HG02840 (cell line): Measurements from ENCODE around the gene GBX1.

Experiments used
- ATAC-seq: cut with Tn5 transposase; IDR thresholded peaks from one replicate; pipeline ENCODE4 v1.9.1; 2021; ENCODE audit warnings: mild to moderate bottlenecking, moderate library complexity, moderate number of reproducible peaks; ENCODE audit not compliant: unreplicated experiment, low FRiP score

The GBX1 gene

DNA sequence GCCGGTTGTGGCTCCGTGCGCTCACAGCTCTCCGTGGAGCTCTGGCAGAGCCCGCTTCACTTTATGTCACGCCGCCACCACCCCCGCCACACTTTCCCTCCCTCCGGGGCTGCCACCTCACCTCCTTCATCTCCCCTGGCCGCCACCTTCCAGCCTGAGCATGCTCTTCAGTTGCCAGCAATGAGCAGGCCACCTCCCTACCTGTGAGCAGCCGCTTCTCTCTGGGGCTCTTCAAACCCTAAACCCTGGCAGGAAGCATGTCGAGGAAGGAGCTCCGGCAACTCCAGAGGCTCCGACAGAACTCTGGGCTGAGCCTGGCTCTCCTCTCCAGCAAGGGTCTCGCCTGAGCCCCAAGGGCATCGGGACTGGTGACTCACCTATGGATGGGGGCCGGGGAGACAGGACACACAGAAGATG, 36.7 kb downstream of the GBX1 start:
- no peak for ATAC-seq

DNA sequence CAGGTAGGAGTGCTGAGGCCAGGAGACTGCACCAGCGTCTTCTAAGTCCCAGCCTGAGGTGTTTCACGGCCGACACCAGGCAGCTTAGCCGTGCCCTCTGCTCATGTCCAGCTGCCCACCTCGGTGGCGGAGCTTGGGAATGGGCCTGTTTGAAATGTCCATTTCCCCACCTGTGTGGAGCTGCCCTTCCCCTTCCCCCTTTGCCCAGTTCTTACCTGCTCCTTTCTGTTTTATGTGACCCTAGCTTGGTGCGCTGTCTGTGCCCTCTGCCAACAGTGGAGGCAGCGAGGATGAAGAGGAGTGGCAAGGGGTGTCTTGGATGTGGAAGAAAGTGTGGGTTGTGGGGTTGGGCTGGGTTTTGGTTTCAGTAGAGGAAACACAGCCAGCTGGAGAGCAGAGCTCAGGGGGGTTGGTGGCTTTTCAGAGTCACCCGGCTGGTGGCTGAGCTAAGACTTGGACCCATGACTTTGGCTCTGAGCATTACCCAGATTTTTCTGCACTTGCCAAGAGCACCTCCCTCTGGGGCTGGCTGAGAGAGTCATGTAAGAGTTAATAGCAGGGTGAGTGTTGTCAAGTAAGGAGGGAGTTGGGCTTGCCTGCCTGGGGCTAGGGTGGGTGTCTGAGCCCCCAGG, 37.4 kb downstream of the GBX1 start:
- no peak for ATAC-seq

DNA sequence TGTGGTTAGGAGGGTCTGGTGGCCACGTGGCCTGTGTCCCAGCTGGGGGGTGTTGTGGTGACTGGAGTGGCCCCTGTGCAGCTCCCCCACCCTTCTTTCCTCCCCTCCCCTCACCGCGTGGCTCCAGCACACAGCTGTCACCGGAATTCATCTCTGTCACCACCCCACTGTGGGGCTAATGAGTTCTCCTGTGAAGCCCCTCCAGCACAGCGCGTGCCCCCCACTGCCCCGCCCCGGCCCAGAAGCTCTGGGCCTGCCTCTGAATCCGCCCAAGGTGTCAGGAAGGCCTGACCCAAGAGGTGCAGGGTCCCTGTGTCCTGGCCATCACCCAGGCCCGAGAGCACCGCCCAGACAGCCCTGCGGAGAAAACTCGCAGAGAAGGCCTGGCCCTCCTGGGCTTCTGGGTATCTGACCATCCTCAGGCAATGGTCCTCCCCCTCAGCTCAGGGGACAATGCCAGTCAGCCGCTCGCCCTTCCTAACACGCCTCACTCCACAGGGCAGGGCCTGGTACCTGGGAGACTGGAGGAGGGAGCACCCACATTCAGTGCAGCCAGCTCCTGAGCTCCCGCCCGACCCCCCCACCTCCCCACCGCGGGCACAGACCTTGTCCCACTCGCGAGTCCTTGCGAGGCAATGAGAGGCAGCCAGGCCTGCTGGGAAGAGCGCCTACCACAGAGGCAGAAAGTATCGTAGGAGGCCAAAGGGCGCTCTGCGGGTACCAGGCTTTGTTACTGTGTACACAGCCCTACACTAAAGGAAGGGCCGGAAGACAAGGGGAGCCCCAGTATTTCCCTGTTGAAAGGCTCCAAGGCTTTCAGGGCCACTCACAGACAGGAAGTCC, 38.2 kb downstream of the GBX1 start:
- ATAC-seq = no peak

DNA sequence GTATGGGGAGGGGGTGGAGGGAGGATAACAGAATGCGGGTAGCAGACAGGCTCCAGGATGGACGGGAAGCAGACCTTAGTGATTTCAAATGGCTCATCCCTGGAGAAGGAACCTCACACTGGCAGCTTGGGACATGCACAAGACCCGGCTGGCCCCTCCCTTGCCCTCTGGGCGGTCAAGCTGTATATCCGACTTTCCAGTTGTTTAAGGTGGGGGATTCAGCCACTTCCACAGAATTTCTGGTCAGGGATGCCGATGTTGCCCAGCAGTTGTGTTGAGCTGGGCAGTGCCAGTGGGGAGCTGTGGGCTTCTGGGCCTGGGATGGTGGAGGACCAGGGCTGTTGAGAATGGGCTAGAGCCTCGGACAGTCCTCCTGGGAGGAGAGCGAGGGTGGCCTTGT, 38.8 kb downstream of the GBX1 start:
- no peak for ATAC-seq

DNA sequence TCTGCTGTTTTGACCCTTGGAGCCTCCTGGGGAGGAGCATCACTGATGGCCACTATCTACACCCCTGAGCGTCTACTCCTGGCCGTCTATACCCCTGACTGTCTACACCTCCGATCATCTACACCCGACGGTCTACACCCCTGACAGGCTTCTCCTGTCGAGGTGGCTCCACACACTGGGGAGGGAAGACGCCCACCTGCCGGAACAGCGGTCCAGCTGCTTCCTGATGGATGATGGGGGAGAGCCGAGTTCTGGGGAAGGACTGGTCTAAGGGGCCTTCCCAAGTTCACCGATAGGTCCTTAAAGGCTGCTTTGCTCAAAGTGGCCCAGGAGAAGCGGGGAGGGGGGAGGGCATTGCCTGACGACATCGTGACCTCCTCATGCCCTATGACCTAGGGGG, 39.4 kb downstream of the GBX1 start:
- no peak for ATAC-seq

DNA sequence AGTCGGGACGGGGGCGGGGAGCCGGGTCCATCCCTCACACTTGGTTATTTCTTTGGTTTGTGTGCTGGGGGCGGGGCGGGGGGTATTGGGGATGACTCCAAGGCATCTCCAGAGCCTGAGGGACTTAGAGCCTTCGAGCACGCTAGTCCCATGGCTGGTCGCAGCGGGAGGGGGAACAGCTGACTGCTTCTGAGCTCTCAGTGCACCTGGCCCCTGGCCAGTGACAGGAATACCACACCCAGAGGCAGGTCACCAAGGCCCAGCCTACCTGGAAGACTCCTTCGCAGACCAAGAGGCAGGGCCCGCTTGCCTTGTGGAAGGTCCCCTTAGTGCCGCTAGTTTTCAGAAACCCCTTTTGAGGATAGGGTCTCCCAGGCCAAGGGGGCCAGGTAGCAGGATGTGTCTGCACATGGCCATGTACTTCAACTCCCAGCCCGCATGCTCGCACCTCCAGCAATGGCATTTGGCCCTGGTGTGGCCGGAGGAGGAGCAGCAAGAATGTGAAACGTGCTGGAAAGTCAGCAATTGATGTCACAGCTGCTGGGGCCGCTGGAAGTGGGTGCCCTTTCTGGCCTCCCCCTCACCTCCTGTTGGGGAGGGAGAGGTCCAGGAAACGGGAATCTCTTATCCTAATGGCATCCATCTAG, 40.9 kb downstream of the GBX1 start:
- no peak for ATAC-seq

DNA sequence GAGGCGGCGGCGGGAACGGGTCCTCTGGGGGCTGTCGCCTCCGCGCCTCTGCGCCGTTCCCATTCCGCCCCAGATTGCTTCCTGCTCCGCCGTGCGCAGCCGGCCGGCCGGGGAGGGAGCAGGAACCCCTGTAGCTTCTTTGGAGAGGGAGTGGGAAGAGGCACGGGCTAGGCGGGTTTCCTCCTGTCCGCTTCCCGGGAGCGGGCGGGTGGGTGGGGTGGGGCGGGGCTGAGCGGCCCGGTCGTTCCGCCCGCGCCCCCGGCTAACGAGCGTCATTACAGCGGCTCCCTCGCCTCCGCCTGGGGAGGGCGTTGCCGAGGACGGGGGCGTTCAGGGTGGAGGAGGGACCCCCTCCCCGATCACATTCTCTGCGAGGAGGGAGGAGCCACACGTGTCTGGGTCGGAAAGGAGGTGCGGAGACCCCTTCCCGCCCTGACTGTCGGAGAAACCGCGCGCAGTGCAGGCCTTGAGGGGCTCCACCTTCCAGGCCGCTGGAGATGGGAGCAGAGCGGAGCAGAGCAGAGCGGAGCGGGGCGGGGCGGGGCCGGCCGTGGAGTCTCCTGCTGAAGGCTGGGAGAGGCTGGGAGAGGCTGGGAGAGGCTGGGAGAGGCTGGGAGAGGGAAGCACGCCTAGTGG, 41.5 kb downstream of the GBX1 start:
- no peak for ATAC-seq

DNA sequence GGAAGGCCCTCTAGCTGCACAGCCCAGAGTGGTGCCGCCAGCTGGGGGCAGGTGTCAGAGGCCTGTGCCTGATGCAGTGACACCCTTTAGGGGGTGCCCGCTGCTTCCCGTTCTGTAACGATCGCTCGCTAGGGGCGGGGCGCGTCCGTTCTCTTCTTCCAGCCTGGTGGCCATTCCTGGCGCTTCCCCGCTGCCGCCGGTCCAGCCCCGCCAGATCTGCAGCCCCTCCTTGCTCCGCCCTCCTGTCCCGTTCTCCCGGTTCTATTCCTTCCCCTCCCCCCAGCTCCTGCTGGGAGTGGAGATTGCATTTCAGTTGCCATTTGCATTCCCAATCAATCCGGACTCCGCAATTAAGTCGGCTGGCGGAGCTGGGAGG, 42.0 kb downstream of the GBX1 start:
- no peak for ATAC-seq

DNA sequence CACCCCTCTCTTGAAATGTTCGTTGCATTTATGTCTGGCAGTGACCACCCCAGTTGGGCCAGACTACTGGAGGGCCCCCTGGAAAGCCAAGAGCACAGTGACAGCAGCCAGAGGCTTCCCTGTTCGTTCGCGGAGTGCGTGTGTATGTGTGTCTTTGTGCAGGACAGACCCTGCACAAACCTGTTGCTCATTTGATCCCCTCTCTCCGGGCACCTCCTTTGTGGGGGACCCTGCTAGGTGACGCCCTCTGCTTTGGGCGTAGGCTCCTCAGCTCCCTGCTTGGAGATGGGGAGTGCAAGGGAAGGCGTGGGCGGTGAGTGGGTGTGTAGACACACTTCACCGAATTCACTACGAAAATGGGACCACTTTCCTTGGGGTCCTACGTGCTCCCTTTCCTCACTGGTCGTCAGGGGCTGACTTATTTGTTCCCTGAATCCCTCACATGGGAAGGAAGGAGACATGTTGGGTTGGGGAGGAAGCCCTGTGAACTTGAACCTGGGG, 42.5 kb downstream of the GBX1 start:
- no peak for ATAC-seq

DNA sequence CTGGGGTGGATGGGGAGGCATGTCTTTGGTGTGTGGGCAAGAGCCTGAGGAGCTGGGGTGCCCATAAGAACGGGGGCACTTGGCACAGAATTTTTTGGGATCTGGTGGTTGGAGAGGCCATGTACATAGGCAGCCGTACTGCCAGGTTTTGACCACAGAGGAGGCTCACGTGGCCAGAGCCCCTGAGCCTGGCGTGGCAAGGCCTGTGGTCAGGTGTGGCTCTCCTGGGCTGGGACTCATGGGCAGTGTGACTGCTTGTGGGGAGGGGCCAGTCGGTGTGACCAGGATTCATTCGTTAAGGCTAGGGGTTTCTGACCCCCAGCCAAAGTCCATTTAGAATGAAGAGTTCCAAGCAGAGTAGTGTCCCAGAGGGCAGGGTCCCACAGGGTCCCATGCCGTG, 43.0 kb downstream of the GBX1 start:
- ATAC-seq = no peak

DNA sequence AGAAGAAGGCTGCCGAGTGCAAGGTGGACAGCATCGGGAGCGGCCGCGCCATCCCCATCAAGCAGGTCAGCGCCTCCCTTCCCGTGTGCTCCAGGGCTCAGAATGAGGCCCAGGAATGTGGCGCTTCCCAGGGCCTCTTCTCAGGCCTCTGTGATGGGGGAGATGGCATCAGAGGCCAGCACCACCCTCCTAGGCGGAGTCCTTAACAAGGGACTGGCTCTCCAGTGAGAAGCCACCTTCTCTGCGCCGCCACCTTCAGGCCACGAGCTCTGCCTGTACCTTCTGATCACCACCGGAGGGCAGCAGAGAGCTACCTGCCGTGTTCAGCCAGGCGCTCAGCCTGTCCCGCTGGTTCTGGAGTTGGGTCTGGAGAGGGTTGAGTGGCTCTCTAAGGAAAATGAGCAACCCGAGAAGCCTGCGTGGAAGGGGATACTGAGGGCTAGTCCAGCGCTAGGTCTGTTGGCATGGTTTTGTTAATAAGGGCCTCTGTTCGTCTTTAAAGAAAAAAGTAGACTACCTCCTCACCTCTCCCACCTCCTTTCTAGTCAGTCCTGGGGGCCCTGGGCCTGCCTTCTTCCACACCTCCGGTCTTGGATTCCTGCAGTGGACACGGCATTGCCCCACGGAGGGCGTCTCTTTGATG, 43.6 kb downstream of the GBX1 start:
- peak; percentile 70 for ATAC-seq

DNA sequence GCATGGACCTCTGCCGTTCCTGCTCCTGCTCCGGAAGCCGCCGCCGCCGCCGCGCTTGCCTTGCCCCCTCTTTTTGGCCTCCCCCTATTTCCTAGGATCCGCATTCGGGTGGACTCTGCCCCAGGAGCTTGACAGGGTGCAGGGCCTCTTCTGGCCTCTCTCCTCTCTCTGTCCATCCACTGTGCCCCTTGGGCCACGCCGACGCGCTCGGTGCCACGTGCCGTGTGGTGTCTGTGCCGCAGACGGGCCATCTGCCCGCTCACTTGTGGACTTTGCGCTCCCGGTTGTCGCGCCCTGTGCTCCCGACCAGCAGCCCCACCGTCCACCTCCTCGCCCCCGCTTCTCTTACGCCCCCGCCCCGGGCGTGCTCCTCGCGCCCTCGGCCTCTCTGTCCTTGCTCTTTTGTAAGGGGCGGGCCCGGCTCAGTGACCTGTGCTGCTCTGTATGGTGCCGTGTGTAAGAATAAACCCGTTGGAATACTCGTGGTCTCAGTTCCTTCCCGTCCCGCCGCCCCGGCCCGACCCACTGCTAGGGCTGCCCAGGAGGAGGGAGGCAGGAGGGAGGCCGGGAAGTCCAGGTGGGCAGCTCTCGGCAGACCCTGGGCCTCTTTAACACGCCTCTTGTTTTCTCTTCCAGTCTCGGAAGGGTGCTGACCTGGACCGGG, 44.2 kb downstream of the GBX1 start:
- no peak for ATAC-seq

DNA sequence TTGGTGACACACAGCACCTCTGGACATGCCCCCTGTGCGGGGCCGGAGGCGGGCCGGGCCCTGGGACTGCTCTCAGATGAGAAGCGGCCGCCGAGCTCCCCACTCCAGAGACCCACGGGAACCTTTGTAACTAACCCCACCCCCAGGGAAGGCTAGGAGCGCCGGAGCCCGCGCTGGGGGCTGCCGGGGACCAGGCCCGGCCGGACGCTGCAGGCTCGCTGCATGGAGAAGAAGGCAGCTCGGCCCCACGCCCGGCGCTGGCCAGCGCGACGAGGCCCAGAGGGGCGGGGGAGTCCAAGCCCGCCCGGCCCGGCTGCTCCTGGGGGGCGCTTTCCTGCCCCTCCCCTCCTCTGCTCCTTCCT, 44.7 kb downstream of the GBX1 start:
- ATAC-seq = no peak

DNA sequence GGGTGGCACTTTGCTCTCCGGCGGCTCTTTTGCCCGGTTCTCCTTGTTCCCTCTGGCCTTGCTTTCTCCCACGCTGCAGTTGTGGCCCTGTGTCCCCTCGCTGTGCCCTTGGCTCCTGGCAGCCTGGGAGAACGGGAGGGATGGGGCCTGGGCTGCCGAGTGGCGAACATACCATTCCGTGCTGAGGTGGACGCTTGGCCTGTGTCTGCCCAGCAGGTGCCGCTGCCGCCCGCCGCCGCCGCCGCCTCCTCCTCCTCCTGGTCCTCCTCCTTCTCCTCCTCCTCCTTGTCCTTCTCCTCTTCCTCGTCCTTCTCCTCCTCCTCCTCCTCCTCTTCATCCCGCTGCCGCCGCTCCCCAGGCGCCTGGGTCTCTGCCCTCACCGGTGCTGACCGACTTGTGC, 45.2 kb downstream of the GBX1 start:
- no peak for ATAC-seq

DNA sequence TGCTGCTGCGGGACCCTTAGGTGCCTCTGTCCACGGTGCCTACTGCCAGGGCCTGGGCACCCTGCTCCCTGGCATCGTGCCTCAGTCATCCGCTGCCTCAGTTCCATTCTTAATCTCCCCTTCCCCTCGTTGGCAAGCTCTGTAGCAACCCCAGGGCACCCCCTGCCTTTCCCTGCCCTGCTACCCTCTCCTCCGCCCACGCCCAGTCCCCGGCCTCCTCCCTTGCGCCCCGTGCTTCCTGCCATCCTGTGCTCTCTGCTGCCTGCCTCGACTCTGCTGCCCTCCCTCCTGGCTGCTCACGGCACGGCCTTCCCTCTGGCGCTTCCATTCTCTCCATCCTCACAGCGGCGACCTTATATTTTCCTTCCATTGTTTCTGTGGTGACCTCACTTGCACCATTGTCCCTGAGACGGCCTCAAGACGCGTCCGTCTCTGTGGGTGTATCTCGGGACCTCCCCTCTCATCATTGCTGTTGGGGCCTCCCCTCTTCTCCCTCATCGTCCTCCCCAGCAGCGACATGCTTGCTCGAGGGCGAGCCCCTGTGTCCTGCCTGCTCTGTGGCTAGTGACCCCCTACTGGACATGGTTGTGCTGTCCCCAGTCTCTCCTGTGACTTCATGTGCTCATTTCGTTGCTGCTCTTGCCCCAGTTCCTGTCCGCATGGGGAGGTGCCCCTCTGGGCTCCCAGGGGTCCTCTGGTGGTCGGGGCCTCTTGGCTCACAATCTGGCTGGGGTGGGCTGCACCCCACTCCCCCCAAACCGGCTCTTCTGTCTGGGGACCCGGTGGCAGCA, 45.9 kb downstream of the GBX1 start:
- ATAC-seq = no peak

DNA sequence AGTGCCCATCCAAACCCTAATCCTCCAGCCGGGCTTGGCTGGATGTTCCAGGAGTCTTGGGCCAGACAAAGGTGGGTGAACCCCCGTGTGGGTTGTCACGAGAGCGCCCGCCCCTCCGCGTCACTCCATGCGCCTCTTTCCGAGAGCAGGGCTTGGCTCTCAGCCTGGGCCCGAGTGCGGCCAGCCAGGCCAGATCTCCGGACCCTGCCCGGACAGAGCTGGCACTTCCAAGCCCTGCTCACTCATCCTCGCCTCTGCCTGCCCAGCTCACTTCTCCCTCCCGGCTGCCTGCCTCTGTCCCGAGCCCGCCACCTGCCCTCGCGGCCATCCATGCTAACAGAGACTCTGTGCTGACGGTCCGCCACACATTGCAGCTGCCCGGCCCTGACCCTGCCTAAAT, 46.6 kb downstream of the GBX1 start:
- ATAC-seq = no peak

DNA sequence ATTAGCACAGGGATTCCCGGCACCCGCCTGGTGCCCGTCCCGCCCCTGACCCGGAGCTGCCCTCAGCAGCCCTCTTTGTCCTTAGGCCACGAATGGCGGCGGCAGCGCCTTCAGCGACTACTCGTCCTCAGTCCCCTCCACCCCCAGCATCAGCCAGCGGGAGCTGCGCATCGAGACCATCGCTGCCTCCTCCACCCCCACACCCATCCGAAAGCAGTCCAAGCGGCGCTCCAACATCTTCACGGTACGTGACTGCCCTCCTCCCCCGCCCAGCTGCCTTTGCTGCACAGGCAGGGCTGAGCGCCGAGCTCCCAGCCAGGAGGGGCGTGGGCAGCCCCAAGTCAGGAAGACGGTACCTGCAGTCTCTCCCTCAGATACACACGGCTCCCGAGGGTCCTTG, 47.6 kb downstream of the GBX1 start:
- no peak for ATAC-seq

DNA sequence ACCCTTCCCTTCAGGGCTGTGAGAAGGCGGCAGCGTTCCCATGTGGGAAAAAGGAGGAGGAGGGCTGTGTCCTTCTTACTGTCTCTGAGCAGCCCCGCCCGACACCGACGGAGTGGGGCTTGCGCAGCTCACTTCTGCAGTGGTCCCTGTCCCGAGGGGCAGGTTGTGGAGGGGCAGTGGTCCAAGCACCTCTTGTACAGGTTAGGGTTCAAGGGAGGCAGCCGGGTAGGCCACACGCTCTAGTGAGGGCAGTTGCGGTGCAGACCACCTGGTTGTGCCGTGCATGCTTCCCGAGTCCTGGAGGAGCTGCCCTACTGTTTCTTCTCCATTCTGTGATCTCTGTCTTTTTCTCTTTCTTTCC, 48.5 kb downstream of the GBX1 start:
- ATAC-seq = no peak
